DMS79 (cell line): ENCODE measurements around the gene SMAD3.

Source experiments
- DNase-seq: peaks from one replicate; lab custom pipeline; 2025; lab: John Stamatoyannopoulos, UW

Gene SMAD3

DNA sequence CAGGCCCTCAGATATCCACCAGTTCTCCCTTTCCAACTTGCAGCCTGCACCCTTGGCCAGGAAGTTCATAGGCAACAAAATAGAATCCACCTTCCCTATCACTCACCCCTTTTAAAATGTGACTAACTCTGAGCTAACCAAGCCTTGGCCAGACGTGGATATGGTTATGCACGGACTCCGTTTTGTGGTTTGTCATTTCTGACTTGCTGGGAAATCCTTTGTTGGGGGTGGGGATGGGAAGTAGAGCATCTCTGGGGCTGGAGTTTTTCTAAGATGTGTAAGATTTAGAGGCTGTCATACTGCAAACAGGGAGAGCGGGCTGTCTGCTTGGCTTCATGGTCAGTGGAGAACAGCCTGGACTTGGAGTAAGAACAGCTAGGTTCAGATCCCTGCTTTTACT lies 62.6 kb downstream of the SMAD3 start:
- DNase-seq, result no peak

DNA sequence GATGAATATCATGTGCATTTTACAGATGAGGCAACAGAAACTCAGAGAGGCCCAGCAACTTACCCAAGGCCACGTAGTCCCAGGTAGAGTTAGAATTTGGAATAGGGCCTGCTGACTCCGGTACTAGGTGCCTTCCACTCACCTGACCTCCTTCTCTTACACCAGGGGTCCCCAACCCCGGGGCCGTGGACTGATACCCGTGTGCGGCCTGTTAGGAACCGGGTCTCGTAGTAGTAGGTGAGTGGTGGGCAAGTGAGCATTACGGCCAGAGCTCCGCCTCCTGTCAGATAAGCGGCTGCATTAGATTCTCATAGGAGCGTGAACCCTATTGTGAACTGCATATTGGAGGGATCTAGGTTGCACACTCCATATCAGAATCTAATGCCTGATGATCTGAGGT lies 64.8 kb downstream of the SMAD3 start:
- no peak for DNase-seq

DNA sequence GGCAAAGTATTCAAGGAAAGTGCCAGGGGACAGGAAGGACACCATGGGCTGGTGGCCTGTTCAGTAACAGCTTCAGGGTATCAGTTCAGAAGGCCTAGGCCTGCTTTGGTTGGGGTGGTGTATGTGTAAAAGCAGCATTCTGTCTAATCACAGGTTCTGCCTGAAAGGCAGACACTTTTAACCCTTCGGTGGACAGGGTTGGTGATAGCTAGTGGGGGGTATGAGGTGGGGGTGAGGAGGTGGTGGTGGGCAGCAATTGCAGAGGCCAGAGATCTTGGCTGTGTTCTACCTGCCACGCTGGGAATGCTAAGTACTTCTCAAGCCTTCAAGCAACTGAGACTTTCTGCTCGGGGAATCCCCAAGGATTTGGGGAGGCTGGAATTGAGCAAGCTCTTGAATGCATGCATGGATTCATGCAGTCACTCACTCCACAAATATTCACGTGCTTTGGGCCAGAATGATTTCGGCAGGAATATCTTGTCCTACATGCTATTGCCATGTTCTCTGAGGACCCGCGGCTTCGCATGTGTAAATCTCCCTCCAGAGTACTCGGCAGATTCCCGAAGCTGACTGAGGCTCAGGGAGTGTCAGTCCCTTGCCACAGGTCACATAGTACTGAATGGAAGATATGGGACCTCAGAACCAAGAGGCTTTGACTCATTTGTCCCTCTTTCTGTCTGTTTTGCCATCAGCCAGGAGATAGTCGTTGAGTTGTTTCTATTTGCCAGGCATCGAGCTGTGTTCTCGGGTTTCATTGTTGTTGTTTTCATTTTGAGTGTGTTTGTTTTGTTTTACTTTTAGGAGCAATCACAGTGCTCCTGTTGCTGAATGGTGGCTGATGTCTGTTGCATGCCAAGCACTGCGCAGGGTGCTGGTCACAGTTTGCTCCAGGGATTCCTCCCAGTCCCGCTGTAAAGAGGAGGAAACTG lies 65.5 kb downstream of the SMAD3 start:
- DNase-seq, result no peak

- DNase-seq, result no peak
Observed at GRCh38 chr15:67132276-67132675, 66.9 kb downstream of the SMAD3 start.

DNA sequence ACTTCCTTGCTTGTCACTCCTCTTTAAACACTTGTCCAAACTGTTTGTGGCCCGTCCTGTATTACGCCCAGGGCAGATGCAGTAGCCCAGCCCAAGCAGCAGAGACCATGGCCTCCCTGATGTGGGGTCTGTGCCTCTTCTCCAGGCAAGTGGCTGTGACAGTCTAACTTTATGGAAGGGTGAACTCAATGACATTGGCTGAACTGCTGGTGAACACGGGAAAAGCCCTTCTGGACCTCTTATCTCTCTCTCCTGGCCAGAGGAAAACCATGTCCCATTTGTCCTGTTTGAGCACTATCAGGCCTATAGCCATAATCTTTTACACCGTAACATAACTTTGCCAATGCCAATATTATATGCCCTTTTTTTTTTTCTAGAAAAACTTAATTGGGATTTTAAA lies 67.6 kb downstream of the SMAD3 start:
- DNase-seq, result no peak

GRCh38 chr15:67133738-67134066 lies 68.3 kb downstream of the SMAD3 start:
- DNase-seq, result no peak

DNA sequence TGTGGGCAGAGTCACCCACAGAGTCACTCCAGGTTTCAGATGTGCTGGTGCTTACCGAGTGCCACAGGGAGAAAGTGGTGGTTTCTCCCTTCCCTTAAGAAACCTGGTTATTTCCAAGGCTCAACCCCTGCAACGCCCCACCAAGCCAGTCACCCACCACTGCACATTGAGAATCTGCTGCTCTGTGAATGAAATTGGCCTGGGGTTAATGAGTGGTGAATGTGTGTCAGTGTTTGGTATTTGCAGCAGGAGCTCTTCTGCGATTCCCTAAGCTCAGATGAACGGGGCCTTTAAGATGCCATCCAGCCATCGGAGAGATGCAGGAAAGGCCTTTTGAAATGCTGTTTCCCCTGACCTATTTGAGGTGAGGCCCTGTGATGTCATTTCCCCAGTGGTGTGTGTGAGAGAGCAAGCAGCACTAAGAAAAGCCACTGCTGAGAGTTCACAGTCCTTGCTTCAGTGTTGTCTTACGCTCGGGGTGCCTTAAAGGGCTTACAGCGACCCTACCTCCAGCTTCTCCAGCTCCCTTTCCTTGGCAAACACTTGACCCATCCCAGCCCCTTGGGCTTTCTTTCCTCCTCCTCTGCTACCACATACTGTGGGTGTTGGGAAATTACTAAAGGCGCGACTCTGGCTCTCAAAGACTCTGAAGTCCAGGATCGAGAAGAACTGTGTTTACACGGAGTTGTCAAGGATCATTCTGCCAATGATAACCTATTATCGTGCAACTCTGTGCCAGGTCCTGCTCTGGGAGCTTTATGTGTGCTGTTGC lies 68.9 kb downstream of the SMAD3 start:
- DNase-seq, result no peak

DNA sequence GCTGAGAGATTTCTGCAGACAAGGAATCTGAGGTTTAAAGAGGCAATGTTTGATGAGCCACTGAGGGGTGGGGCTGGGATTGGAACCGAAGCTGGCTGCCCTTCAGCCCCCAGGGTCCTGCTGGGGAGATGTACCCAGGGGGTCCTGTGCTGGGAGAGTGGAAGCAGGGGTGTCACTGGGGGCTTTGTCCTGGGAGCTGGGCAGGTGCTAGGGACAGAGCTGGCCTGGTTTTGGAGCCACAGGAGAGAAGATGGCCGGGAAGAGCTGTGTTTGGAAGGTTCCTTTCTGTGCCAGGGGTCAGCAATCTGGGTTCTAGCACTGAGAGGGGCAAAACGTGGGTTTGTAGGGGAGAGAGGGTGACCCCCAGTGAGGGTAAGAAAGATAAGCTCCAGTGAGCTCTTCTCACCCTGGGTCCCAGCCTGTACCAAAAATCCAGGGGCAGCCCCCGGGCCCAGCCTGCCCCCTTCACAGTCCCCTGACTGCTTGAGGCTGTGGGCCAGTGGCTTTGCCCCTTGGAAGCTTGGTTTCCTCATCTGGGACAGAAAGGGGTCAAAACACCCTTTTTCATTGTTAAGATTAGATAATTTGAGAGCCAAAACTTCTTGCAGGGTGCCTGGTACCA lies 69.6 kb downstream of the SMAD3 start:
- DNase-seq, result no peak

GRCh38 chr15:67135494-67135893 lies 70.1 kb downstream of the SMAD3 start:
- DNase-seq, result no peak

- no peak for DNase-seq
Observed at GRCh38 chr15:67136802-67137201, 71.4 kb downstream of the SMAD3 start.

DNA sequence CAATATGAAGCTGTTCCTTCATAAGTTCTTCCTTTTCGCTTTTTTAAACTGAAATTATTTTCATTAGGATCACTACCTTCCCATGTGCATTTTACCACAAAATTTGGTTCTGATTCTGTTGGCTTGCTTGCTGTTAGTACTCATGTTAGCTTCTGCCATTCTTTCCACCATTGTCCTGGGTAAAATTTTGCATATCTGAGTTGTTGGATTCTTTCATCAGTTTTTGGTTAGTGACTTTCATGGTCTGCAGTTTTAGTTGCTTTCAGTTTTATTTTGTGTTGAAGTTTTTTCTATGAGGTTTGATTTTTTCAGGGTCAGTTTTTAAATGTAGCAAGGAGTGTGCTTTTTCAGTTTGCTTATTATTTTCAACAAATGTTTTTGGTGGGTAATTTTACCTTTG lies 71.9 kb downstream of the SMAD3 start:
- DNase-seq, result no peak

DNA sequence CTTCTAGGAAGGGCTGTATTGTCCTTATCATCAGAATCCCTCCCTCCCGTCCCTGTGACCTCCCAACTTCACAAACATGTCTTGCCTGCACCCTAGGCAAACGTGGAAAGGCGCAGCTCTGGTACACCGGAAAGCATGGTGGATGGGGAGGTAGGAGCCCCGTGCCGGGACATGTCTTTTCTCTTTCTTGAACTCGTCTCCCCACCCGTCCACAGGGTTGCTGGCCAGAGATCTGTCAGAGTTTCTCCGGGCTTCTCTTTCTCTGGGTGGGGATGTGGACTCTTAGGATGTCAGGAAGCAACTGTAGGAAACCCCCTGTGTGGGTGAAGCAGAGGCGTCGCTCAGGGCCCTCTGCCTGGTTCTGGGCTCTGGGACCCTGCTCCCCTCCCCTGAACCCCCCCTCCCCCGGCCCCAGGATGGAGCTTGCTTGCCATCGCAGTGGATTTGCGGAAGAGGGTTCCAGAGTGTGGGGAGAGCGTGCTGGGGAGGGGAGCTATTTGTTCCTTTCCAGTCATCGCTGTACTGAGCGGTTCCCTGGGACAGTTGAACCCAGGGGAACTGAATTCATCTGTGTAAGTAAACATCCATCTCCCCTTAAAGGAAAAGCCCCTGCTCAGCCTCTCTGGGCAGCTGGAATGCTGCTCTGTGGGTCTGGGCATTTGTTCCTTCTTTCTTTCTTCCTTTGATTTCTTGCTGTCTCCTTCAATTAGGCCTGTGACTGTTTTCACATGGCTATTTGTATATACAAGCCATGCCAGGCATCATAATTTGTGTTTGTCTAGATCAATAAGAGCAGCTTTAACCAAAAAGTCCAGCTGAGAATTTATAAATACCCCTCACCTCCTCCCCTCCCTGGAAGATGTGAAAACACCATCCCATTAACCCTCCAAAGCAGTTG lies 72.8 kb downstream of the SMAD3 start:
- no peak for DNase-seq

GRCh38 chr15:67138891-67139855 lies 73.8 kb downstream of the SMAD3 start:
- no peak for DNase-seq

DNA sequence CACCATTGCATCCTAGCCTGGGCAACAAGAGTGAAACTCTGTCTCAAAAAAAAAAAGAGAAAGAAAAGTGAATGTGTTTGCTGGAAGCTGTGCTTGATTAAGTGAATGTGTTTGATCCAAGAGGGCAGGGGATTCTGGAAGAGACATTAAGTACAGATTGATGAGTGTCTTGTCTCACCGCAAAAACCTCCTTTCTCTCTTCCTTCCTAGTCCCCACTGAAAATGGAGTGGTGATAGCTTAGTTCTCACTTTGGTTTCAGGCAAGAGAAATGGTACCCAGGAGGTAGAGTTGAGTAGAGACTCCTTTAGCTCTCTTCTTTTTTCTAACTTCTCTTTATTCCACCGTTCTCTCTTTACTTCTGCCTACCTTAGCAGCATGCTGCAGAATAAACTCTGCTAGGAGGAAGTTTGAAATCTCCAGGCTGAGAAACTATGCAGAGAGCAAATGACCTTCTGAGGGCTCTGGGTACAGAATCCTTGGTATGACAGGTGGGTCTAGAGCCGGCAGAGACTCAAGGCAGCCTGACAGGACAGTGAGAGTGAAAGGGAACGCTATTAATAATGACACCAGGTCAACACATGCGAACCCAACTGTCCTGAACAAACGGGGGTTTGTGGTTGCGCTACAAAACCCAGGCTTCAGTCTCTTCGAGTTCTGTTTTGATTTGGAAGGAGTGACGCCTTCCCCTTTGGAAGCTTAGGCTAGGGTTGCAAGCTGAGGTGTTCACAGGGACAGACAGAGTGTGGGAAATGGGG lies 74.9 kb downstream of the SMAD3 start:
- DNase-seq, result no peak

DNA sequence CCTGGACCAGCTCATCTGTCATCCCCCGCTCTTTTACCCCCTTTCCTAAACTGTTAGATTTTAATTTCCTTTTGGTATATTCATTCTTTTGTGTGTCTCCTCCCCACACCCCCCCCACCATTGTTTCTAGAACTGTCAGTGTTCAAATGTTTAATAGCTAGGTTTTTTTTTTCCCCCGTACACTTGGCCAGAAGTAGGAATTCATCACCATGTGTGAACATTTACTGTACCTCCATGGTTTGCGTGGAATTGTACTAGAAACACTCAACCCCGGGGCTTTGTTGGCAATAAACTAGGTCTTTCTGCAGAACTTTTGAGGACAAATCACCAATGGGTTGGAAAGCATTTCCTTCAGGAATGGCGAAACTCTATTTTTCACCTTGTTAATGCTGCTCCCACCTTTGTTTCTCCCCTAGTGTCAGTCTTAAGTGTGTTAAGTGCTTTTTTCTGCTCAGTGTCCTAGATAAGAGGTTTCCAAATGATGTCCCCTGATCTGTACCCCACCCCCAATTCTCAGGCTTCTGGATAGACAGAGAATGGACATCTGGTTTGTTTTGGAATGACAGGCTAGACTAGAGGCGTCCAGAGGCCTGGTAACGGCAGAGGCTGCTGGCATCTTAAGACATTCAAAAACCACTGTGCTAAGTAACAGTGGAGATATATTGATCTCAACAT lies 76.8 kb downstream of the SMAD3 start:
- DNase-seq, result no peak

DNA sequence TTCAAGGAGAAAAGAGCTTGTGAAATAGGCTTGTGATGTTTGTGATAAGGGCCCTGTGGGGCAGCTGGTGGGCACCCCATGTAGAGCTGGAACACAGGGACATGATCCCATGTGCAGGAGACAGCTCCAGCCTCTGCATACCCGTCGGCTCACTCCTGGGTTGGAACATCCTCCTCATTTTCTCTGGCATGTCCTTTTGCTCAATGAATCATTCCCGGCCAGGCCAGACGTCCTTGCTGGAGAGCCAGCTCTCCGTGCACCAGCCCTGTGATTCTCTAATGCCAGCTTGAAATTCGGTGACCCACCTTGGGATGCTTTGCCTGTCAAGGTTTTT lies 77.3 kb downstream of the SMAD3 start:
- no peak for DNase-seq

GRCh38 chr15:67143646-67144045 lies 78.2 kb downstream of the SMAD3 start:
- no peak for DNase-seq

DNA sequence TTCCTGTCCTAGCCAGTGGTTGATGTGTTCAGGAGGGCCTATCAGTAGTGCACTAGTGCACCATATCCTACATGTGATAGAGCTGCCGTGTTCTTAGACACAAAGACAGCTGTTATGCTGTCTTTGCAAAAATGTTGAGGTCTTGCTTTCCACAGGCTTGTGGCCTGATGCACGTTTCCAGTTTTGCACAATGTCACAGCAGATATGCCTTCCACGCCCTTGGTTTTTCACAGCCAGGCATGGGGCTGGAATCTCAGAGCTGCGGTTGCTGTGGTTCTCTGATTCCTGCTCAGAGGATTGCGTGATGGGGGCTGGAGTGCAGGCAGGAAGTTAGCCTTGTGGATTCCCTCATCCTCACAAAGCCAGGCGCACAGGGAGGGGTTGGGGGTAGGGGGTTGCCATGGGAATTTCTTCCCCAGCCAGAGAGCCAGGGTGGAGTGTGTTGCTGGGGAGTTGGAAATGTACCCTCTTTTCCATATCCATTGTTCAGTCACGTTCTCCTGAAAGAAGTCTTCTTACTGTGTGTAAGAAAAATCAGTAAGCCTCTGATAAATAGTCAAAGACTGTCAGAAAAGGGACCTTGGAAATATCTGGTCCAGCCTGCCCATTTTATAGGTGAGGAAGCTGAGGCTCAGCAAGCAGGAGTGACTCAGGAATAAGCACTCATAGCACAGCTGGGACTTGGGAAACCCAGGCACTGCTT lies 79.4 kb downstream of the SMAD3 start:
- no peak for DNase-seq

GRCh38 chr15:67145312-67145610 lies 79.9 kb downstream of the SMAD3 start:
- no peak for DNase-seq
